ENCODE measurements around the gene ATP9B.
"Not testable (repeated sequence)": the region's sequence is repeated elsewhere in the genome, so short reads cannot be mapped to it uniquely, and the experiment has no call there.

- not testable (repeated sequence) for TF ChIP-seq POLR2AphosphoS5 (IDR thresholded peaks at IDR 0.05); CTCF (IDR thresholded peaks at IDR 0.05 in 8 of 11, conservative IDR thresholded peaks at IDR 0.05 in 3 of 11)
Measured at GRCh38 chr18:79078791-79079190, 9.6 kb downstream of the ATP9B start.

Data from spleen (tissue), 7 donors.